Endothelial cell of umbilical vein (primary cell): ENCODE results near the gene FAU. TPM values are rescaled to one million over a fixed set of nuclear protein-coding genes. Genes with fewer than 3 reads are reported as not detected.

Source experiments
- BruUV-seq: library from RNA; stranded (reverse); fragments of 400-500 nt; replicated peaks from 2 replicates; lab custom pipeline; 2021; lab: Mats Ljungman, UMichigan
- CTCF ChIA-PET: fragments of 300-600, 350-600 bp; sonication (Branson Sonifier 250); formaldehyde crosslinking; loops from one replicate; lab custom pipeline; 2021; ENCODE audit warnings: antibody characterized with exemption, inconsistent platforms; lab: Charles Lee
- POLR2A ChIA-PET: fragments of 300-600, 350-600 bp; sonication (Branson Sonifier 250); formaldehyde crosslinking; loops from one replicate; lab custom pipeline; 2021; ENCODE audit warnings: antibody characterized with exemption, inconsistent platforms; lab: Charles Lee
- DNase-seq: peaks from one replicate; pipeline ENCODE4 v3.0.0-alpha.2; 2011; ENCODE audit warnings: low read depth, low spot score
- FAIRE-seq: peaks from 2 replicates; lab custom pipeline; 2011; peaks lifted over from hg19 to GRCh38; lab: Jason Lieb, UNC
- H2AFZ ChIP-seq: 2 replicates; pipeline ENCODE4 v1.6.0; 2012; ENCODE audit warnings: low read depth, low read length, control low read depth, inconsistent platforms
- H3K27ac ChIP-seq: 2 replicates; pipeline ENCODE4 v1.5.1; 2011; ENCODE audit warnings: low read depth, mild to moderate bottlenecking, control low read depth, low read length, moderate library complexity; ENCODE audit not compliant: insufficient read depth
- H3K27me3 ChIP-seq, 2 experiments: 2 replicates each; pipeline versions ENCODE4 v1.6.0 to v1.6.1; 2011; ENCODE audit warnings: low read length in 2 of 2, mixed read lengths in 1 of 2; ENCODE audit not compliant: control insufficient read depth in 2 of 2, insufficient read depth in 2 of 2
- H3K36me3 ChIP-seq, 2 experiments: 2 replicates in 1 of 2; 3 replicates in 1 of 2; pipeline ENCODE4 v1.5.1; 2011; ENCODE audit warnings: low read length in 2 of 2, mild to moderate bottlenecking in 1 of 2, moderate library complexity in 1 of 2; ENCODE audit not compliant: control insufficient read depth in 2 of 2, insufficient read depth in 2 of 2; ENCODE audit errors: extremely low read depth in 1 of 2
- H3K4me1 ChIP-seq: 3 replicates; pipeline ENCODE4 v1.5.1; 2011; ENCODE audit warnings: mild to moderate bottlenecking, low read length; ENCODE audit not compliant: control insufficient read depth, insufficient read depth; ENCODE audit errors: extremely low read depth
- H3K4me2 ChIP-seq: 2 replicates; pipeline ENCODE4 v1.6.1; 2011; ENCODE audit warnings: low read length, control low read depth, mixed read lengths; ENCODE audit not compliant: insufficient read depth
- H3K4me3 ChIP-seq, 3 experiments: fragments of 200-600 bp in 1 of 3; sonication (generic), shearing (Covaris generic) in 1 of 3; replicated peaks in 1 of 3; 2 replicates each; pipeline ENCODE4 v1.5.1; 2011 to 2016; ENCODE audit warnings: control low read depth in 3 of 3, low read length in 3 of 3, mild to moderate bottlenecking in 2 of 3, inconsistent platforms in 1 of 3, low read depth in 1 of 3, moderate library complexity in 1 of 3; ENCODE audit not compliant: insufficient read depth in 1 of 3
- H3K79me2 ChIP-seq: 2 replicates; pipeline ENCODE4 v1.6.0; 2012; ENCODE audit warnings: low read length, inconsistent platforms; ENCODE audit not compliant: control insufficient read depth, insufficient read depth
- H3K9ac ChIP-seq: replicated peaks from 2 replicates; pipeline ENCODE3; 2011; ENCODE audit warnings: low read length, control low read depth; ENCODE audit not compliant: insufficient read depth; ENCODE audit errors: extremely low read depth
- H3K9me1 ChIP-seq: replicated peaks from 3 replicates; pipeline ENCODE4 v1.6.0; 2011; ENCODE audit warnings: mild to moderate bottlenecking, low read length; ENCODE audit not compliant: control insufficient read depth, insufficient read depth; ENCODE audit errors: extremely low read depth
- H3K9me3 ChIP-seq: replicated peaks from 2 replicates; pipeline ENCODE4 v1.5.1; 2012; ENCODE audit warnings: low read length, inconsistent platforms; ENCODE audit not compliant: control insufficient read depth, insufficient read depth
- H4K20me1 ChIP-seq: replicated peaks from 2 replicates; pipeline ENCODE3; 2011; ENCODE audit warnings: mild to moderate bottlenecking, low read length; ENCODE audit not compliant: control insufficient read depth, insufficient read depth; ENCODE audit errors: extremely low read depth
- CTCF ChIP-seq, 2 donors: IDR thresholded peaks; 1 replicate in 1 of 2; 2 replicates in 1 of 2; pipeline ENCODE4 v1.5.1; 2011; ENCODE audit warnings: low read length in 2 of 2, mild to moderate bottlenecking in 2 of 2, moderate library complexity in 2 of 2, control low read depth in 1 of 2, inconsistent platforms in 1 of 2, low read depth in 1 of 2; ENCODE audit not compliant: insufficient read depth in 1 of 2; ENCODE audit errors: extremely low read depth in 1 of 2
- EZH2 ChIP-seq: IDR thresholded peaks from 2 replicates; pipeline ENCODE4 v1.6.1; 2012; ENCODE audit warnings: borderline replicate concordance, low read depth, mild to moderate bottlenecking, moderate library complexity, low read length, inconsistent platforms; ENCODE audit not compliant: severe bottlenecking
- FOS ChIP-seq: IDR thresholded peaks from 2 replicates; pipeline ENCODE4 v1.6.1; 2011; ENCODE audit warnings: mild to moderate bottlenecking, low read length, moderate library complexity, borderline replicate concordance; ENCODE audit not compliant: insufficient read depth
- GATA2 ChIP-seq: IDR thresholded peaks from 2 replicates; pipeline ENCODE4 v1.7.0; 2011; ENCODE audit warnings: low read depth, mild to moderate bottlenecking, moderate library complexity, mixed read lengths, low read length; ENCODE audit not compliant: insufficient read length, insufficient read depth
- JUN ChIP-seq: IDR thresholded peaks from 2 replicates; pipeline ENCODE4 v1.6.1; 2011; ENCODE audit warnings: borderline replicate concordance, low read depth; ENCODE audit not compliant: insufficient read length, insufficient read depth
- MAX ChIP-seq: IDR thresholded peaks from 2 replicates; pipeline ENCODE4 v1.6.1; 2011; ENCODE audit not compliant: insufficient read depth, insufficient read length
- MYC ChIP-seq: IDR thresholded peaks from one replicate; pipeline ENCODE4 v1.6.1; 2011; ENCODE audit warnings: mild to moderate bottlenecking, low read depth, low read length
- POLR2A ChIP-seq: IDR thresholded peaks from 2 replicates; pipeline ENCODE4 v1.6.1; 2012; ENCODE audit warnings: low read depth, mild to moderate bottlenecking, control low read depth, low read length
- POLR2AphosphoS5 ChIP-seq: IDR thresholded peaks from 2 replicates; pipeline ENCODE4 v1.6.1; 2012; ENCODE audit warnings: low read depth, mild to moderate bottlenecking, control low read depth, low read length, moderate library complexity; ENCODE audit not compliant: insufficient read depth
- dilution Hi-C: fragments of 300-500 bp; cut with MboI; formaldehyde crosslinking; loops from one replicate; pipeline ENCODE4 v1.15.0; 2019; ENCODE audit warnings: low sequenced_read_pairs; ENCODE audit not compliant: extremely low pct_ligation_motif_present
- intact Hi-C: fragments of 100-400 bp; cut with micrococcal nuclease; formaldehyde crosslinking; loops from one replicate; pipeline ENCODE4 v1.10.0; 2022
- polyA plus RNA-seq, 4 experiments: library from polyadenylated mRNA; depleted of rRNA in 3 of 4; stranded (reverse) in 3 of 4; unstranded in 1 of 4; fragments of >200 nt; gene quantifications; 2 replicates each; pipeline versions ENCODE4 v1.2.1 to v1.2.3, GENCODE V29; 2011 to 2012; ENCODE audit warnings: missing spikeins in 1 of 4
- total RNA-seq: library from RNA; stranded (reverse); gene quantifications from 2 replicates; pipeline ENCODE4 v1.2.3, GENCODE V29; 2021

Gene FAU
- total and polyA plus RNA-seq, 2 donors (not counting 3 experiments of a cell fraction or from before 2014, with no cell fraction given): 741 to 746 TPM

- TF ChIP-seq FOS (no peak), MAX (no peak), POLR2A (no peak)
Measured at GRCh38 chr11:65159012-65159411, 37.1 kb upstream of the FAU start.

DNA sequence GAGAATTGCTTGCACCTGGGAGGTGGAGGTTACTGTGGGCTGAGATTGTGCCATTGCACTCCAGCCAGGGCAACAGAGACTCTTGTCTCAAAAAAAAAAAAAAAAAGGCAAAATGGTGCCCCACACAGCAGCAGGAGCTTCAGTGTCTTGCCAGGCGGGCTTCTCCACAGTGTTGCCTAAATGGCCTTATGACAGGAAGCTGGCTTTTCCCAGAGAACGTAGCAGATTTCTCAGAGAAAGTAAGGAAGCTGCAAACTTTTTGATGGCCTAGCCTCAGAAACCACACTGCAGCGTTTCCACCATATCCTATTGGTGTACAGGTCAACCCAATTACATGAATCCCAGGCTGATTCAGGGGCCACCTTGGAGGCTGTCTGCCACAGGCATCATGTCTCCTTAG lies 35.4 kb upstream of the FAU start:
- dilution Hi-C loops: no loop called here
- H3K4me1 ChIP-seq: no peaks in the 10 kb centered on the region
- no peak for TF ChIP-seq FOS
- TF ChIP-seq CTCF (IDR thresholded peaks at IDR 0.05; ENCODE audit: extremely low read depth in 1 of 2, insufficient read depth in 1 of 2, low read depth in 1 of 2, low read length in 2 of 2): no peak
- no peak for TF ChIP-seq GATA2
- TF ChIP-seq MAX: no peak
- TF ChIP-seq POLR2AphosphoS5: no peak
- TF ChIP-seq POLR2A: no peak
- TF ChIP-seq MYC: no peak
- TF ChIP-seq EZH2: no peak
- no peak for TF ChIP-seq JUN
- H3K27me3 ChIP-seq: peaks cover 0 to 2% of the 10 kb centered on the region in 2 experiments
- FAIRE-seq (no peak), DNase-seq (no peak)
- no peak overlapping the region for H2AFZ ChIP-seq
- no peaks in the 10 kb centered on the region for H4K20me1 ChIP-seq
- no peak overlapping the region for H3K4me3 ChIP-seq
- H3K9me1 ChIP-seq: no peaks in the 10 kb centered on the region
- H3K9ac ChIP-seq: no peak overlapping the region
- H3K36me3 ChIP-seq: no peaks in the 10 kb centered on the region
- BruUV-seq: no TSS peak
- intact Hi-C loops: no loop called here
- H3K4me2 ChIP-seq: no peak overlapping the region
- H3K9me3 ChIP-seq: no peaks in the 10 kb centered on the region
- CTCF ChIA-PET: interaction anchor here (1.0 to 1.4 kb wide), 2 partner anchors 8 to 21 kb away, joined by 3 to 4 read pairs; no protein-coding TSS in a partner anchor
- H3K27ac ChIP-seq: no peak overlapping the region
- POLR2A ChIA-PET: no interaction called here
- H3K79me2 ChIP-seq: no peaks in the 10 kb centered on the region

More at GRCh38 chr11:65159012-65159411, 37.1 kb upstream of the FAU start:
- H3K79me2 ChIP-seq: no peaks in the 10 kb centered on the region
- no peak overlapping the region for H3K27ac ChIP-seq
- no peak overlapping the region for H2AFZ ChIP-seq
- H3K36me3 ChIP-seq: no peaks in the 10 kb centered on the region
- H4K20me1 ChIP-seq: no peaks in the 10 kb centered on the region
- H3K27me3 ChIP-seq: no peaks in the 10 kb centered on the region
- no peaks in the 10 kb centered on the region for H3K9me1 ChIP-seq
- no TSS peak for BruUV-seq
- DNase-seq (no peak), FAIRE-seq (no peak)
- no peak overlapping the region for H3K9ac ChIP-seq
- dilution Hi-C loops: no loop called here
- ChIA-PET CTCF (no interaction called here), POLR2A (no interaction called here)
- no peak overlapping the region for H3K4me2 ChIP-seq
- no peak overlapping the region for H3K4me3 ChIP-seq
- no peaks in the 10 kb centered on the region for H3K9me3 ChIP-seq
- no peaks in the 10 kb centered on the region for H3K4me1 ChIP-seq
- intact Hi-C loops: no loop called here
